Stimulated activated memory B cell treated with anti-CD40 and anti-IgM and Interleukin-4, amounts not matched to agents 10 μg/mL and 1 μg/mL and 100 μg/mL, for 72 hours (primary cell): ENCODE results near the gene INAFM1.
"Not testable (repeated sequence)": the region's sequence is repeated elsewhere in the genome, so short reads cannot be mapped to it uniquely, and the experiment has no call there.

ENCODE experiments used
- ATAC-seq: fragments of 150-1000 bp; cut with Tn5 transposase; 2 replicates; pipeline ENCODE4 v1.10.0; 2021
- H3K27ac Mint-ChIP-seq: one replicate; pipeline ENCODE4 v1.8.0; 2022; ENCODE audit warnings: mild to moderate bottlenecking, mixed read lengths
- H3K27me3 Mint-ChIP-seq: one replicate; pipeline ENCODE4 v1.8.0; 2022; ENCODE audit warnings: mixed read lengths
- H3K36me3 Mint-ChIP-seq: one replicate; pipeline ENCODE4 v1.8.0; 2022; ENCODE audit warnings: mixed read lengths
- H3K4me1 Mint-ChIP-seq: one replicate; pipeline ENCODE4 v1.8.0; 2022; ENCODE audit warnings: mixed read lengths
- H3K4me3 Mint-ChIP-seq: one replicate; pipeline ENCODE4 v1.8.0; 2022; ENCODE audit warnings: mild to moderate bottlenecking, moderate library complexity, mixed read lengths
- H3K9me3 Mint-ChIP-seq: one replicate; pipeline ENCODE4 v1.8.0; 2022; ENCODE audit warnings: mixed read lengths

INAFM1 gene

GRCh38 chr19:47236072-47236675 lies 38.5 kb upstream of the INAFM1 start:
- Mint-ChIP-seq H3K4me3 (no peak overlapping the region), H3K27ac (no peak overlapping the region), H3K4me1 (peaks cover 24% of the 10 kb centered on the region), H3K36me3 (no peaks in the 10 kb centered on the region), H3K9me3 (no peaks in the 10 kb centered on the region), H3K27me3 (no peaks in the 10 kb centered on the region)
- no peak for ATAC-seq

DNA sequence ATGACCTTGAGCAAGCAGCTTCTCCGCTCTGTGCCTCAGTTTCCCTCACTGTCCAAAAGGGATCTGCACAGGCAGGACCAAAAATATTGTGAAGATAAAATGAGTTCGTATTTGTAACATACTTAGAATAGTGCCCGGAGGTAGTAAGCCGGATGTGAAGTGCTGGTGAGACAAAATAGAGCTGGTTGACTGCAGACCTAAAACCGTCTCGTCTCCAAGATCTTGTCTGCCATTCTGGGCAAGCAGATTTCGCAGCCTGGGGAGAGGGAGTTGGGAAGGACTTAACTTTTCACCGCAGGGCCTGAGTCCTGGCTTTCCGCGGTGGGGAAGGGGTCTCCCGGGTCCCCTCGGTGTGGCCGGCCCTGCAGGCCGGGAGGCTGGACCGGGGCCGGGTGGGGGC lies 35.5 kb upstream of the INAFM1 start:
- Mint-ChIP-seq H3K36me3 (no peaks in the 10 kb centered on the region), H3K9me3 (peaks cover 3% of the 10 kb centered on the region), H3K4me3 (peak overlapping the region; percentile 55), H3K4me1 (peaks cover 5% of the 10 kb centered on the region), H3K27ac (no peak overlapping the region), H3K27me3 (no peaks in the 10 kb centered on the region)
- ATAC-seq = no peak

DNA sequence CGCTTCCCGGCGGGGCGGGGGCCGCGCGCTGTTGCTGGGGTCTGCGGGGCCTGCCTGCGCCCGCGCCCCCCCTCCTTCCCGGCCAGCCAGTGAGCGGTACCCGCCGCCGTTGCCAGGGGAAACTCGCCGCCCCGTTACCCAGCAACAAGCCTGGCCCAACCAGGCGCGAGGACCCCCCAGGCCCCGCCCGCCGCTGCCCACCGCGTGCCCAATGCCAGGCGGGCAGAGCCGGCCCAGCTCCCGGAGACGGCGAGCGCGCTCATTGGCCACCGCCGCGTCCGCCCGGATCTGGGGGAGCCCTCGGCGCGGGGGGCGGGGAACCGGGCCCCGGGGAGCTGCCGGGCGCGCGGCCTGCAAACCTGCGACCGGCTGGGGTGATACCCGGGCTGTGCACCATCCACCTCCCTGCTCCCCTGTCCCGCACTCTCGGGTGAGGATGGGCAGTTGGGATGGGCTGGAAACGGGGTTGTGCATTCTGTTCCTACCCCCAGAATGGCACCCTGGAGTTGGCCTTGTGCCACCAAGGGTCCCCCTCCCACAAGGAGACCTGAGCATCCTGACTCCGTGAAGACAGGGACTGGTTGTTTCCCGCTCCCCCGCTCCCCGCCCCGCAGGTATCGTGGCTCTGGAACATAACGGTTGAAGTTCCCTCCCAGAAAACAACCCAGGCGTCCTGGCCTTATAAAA lies 34.9 kb upstream of the INAFM1 start:
- peak; percentile 63 for ATAC-seq
- Mint-ChIP-seq H3K4me3 (peak overlapping the region; percentile 11), H3K36me3 (no peaks in the 10 kb centered on the region), H3K9me3 (peaks cover 3% of the 10 kb centered on the region), H3K27ac (no peak overlapping the region), H3K4me1 (peaks cover 5% of the 10 kb centered on the region), H3K27me3 (no peaks in the 10 kb centered on the region)

DNA sequence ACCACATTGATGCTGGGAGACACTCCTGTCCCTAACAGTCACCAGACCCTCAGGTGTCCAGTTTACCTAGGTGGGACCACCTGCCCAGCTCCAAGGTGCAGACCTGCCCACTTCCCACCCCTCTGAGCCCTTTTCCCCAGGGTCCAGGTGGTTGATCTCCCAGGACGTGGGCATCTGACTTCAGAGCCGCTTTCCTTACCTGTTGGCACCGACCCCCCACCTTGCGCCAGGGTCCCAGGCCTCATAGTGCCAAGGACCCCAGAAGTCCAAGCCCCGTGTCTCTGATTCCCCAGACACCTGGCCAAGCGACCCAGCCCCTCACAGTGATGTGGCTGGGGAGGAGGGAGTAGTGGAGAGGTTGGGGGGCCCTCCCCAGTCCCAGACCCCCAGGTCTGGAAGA lies 34.1 kb upstream of the INAFM1 start:
- Mint-ChIP-seq H3K27ac (no peak overlapping the region), H3K27me3 (no peaks in the 10 kb centered on the region), H3K4me3 (peak overlapping the region; percentile 25), H3K36me3 (no peaks in the 10 kb centered on the region), H3K4me1 (peaks cover 5% of the 10 kb centered on the region), H3K9me3 (peaks cover 3% of the 10 kb centered on the region)
- ATAC-seq = no peak

DNA sequence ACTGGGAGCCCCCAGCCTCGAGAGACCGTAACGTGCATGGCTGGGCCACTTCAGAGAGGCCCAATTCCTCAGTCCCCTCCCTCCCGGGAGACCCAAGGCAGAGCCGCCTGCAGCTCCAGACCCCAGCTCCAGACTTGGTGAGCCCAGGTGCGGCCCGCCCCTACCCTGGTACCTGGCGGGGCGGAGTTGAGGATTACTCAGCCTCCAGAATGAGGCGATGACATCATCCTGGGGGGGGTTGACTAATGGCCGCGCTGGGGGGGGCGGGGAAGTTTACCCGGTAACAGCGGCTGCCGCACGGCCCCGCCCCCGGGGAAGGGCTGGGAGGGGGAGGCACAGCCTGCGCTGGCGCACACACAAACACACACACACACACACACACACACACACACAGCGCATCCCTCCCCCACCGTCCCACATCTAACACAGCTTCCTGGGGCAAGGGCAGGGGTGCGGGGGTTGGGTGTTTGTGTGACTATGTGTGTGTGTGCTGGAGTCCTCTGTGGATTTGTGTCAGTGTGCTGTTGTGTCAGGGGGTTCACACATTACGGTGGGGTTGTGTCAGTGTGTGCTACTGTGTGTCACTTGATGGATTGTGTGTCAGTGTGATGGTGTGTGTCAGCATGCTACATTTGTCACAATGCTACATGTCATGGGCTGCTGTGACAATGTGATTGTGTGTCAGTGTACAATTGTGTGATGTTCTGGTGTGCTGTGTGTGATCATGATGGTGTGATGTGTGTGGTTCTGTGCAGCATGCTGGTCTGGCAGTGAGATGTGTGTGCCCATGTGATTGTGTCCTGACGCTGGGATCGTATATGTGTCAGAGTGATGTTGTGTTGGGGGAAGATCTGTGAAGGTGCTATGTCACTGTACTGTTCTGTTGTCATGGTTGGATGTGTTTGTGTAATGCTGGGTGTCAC lies 33.4 kb upstream of the INAFM1 start:
- Mint-ChIP-seq H3K27me3 (no peaks in the 10 kb centered on the region), H3K4me1 (peaks cover 5% of the 10 kb centered on the region), H3K9me3 (peaks cover 3% of the 10 kb centered on the region), H3K36me3 (no peaks in the 10 kb centered on the region), H3K4me3 (no peak overlapping the region), H3K27ac (no peak overlapping the region)
- peak; percentile 56 for ATAC-seq

- Mint-ChIP-seq H3K4me3 (no peak overlapping the region), H3K9me3 (peaks cover 3% of the 10 kb centered on the region), H3K36me3 (no peaks in the 10 kb centered on the region), H3K27me3 (no peaks in the 10 kb centered on the region), H3K27ac (no peak overlapping the region), H3K4me1 (peaks cover 5% of the 10 kb centered on the region)
- ATAC-seq = no peak
Observed at GRCh38 chr19:47241919-47242577, 32.6 kb upstream of the INAFM1 start.

- ATAC-seq = no peak
- no peaks in the 10 kb centered on the region for H3K36me3 Mint-ChIP-seq
Observed at GRCh38 chr19:47243364-47243775, 31.3 kb upstream of the INAFM1 start.

GRCh38 chr19:47243776-47244547 lies 30.7 kb upstream of the INAFM1 start:
- Mint-ChIP-seq H3K27ac (no peak overlapping the region), H3K4me3 (peak overlapping the region; percentile 77), H3K36me3 (no peaks in the 10 kb centered on the region), H3K9me3 (peaks cover 3% of the 10 kb centered on the region), H3K27me3 (no peaks in the 10 kb centered on the region), H3K4me1 (peaks cover 8% of the 10 kb centered on the region)
- peak; percentile 83 for ATAC-seq

More at GRCh38 chr19:47243364-47243775, 31.3 kb upstream of the INAFM1 start:
- peak overlapping the region; percentile 77 for H3K4me3 Mint-ChIP-seq
- H3K9me3 Mint-ChIP-seq = peaks cover 3% of the 10 kb centered on the region
- no peak overlapping the region for H3K27ac Mint-ChIP-seq
- peaks cover 10% of the 10 kb centered on the region for H3K4me1 Mint-ChIP-seq
- no peaks in the 10 kb centered on the region for H3K27me3 Mint-ChIP-seq

GRCh38 chr19:47247308-47247990 lies 27.2 kb upstream of the INAFM1 start:
- Mint-ChIP-seq H3K27me3 (no peaks in the 10 kb centered on the region), H3K4me1 (peaks cover 12% of the 10 kb centered on the region), H3K36me3 (no peaks in the 10 kb centered on the region), H3K9me3 (peaks cover 3% of the 10 kb centered on the region), H3K4me3 (no peak overlapping the region), H3K27ac (no peak overlapping the region)
- ATAC-seq = no peak

- H3K4me1 Mint-ChIP-seq = peaks cover 22% of the 10 kb centered on the region
- H3K4me3 Mint-ChIP-seq, H3K27ac Mint-ChIP-seq, ATAC-seq, H3K9me3 Mint-ChIP-seq, H3K36me3 Mint-ChIP-seq, H3K27me3 Mint-ChIP-seq: not testable (repeated sequence)
Observed at GRCh38 chr19:47253016-47253415, 21.7 kb upstream of the INAFM1 start.

- Mint-ChIP-seq H3K9me3 (no peaks in the 10 kb centered on the region), H3K27me3 (no peaks in the 10 kb centered on the region), H3K4me3 (no peak overlapping the region), H3K4me1 (peaks cover 27% of the 10 kb centered on the region), H3K27ac (no peak overlapping the region), H3K36me3 (peaks cover 9% of the 10 kb centered on the region)
- no peak for ATAC-seq
Observed at GRCh38 chr19:47253467-47253881, 21.2 kb upstream of the INAFM1 start.

- Mint-ChIP-seq H3K27me3 (no peaks in the 10 kb centered on the region), H3K27ac (no peak overlapping the region), H3K36me3 (peaks cover 13% of the 10 kb centered on the region), H3K4me3 (no peak overlapping the region), H3K9me3 (no peaks in the 10 kb centered on the region), H3K4me1 (peaks cover 32% of the 10 kb centered on the region)
- ATAC-seq = no peak
Observed at GRCh38 chr19:47253970-47254369, 20.7 kb upstream of the INAFM1 start.

DNA sequence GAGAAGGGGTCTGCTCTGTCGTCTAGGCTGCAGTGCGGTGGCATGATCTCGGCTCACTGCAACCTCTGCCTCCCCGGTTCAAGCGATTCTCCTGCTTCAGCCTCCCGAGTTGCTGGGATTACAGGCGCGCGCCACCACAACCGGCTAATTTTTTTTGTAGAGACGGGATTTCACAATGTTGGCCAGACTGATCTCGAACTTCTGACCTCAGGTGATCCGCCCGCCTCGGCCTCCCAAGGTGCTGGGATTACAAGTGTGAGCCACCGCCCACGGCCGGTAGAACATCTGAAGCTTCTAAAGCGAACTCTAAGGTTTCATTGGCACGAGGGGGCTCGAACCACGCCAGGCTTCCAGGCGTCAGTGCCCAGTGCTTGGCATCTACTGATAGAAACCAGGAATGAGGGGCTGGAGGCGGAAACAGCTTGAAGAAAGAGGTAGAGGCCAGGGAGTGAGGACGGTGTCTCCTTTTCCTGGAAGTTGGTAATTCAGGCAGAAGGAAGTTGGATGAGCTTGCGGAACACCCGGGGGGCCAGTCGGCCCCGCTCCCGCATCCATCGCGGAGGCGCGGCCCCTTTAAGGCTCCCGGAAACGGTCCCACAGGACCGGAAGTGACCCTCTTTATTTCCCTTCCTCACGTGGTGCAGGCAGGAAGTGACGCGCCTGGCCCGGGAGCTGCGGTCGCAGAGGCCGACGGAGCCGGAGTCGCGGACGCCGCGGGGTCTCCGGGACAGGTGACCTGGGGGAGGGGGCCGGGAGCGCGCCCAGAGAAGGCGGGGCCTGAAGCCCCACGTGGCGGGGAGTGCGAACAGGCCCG lies 18.6 kb upstream of the INAFM1 start, which contains the start of gene CCDC9:
TSS of gene CCDC9 (plus strand) at position 647 of the 814 bp plus-strand sequence. CDS start 1,876 bp downstream, outside the sequence.
- ATAC-seq = peak; percentile 80
- no peaks in the 10 kb centered on the region for H3K9me3 Mint-ChIP-seq
- H3K4me1 Mint-ChIP-seq = peaks cover 40% of the 10 kb centered on the region
- peaks cover 33% of the 10 kb centered on the region for H3K36me3 Mint-ChIP-seq
- H3K27me3 Mint-ChIP-seq = no peaks in the 10 kb centered on the region
- H3K27ac Mint-ChIP-seq = peak within 1 kb of the TSS; percentile 94
- peak within 1 kb of the TSS; percentile 89 for H3K4me3 Mint-ChIP-seq
